ENCODE data around the gene AADACL2.
"Not testable (repeated sequence)": the region's sequence is repeated elsewhere in the genome, so short reads cannot be mapped to it uniquely, and the experiment has no call there.

Gene AADACL2

DNA sequence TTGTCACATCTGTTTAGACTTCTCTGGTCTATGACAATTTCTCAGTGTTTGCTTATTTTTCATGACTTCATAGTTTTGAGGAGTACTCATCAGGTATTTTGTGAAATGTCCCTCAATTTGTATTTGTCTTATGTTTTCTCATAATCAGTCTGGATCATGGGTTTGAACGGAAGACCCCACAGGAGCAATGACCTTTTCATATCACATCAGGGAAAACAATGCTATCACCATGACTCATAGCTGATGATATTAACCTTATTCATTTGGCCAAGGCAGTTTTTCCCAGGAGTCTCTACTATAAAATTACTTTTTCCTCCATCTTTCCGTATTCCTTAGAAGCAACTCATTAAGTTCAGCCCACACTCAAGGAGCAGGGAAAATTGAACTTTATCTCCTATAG is 32.7 kb downstream of the AADACL2 start:
- no peak for DNase-seq (ENCODE audit: low spot score)

DNA sequence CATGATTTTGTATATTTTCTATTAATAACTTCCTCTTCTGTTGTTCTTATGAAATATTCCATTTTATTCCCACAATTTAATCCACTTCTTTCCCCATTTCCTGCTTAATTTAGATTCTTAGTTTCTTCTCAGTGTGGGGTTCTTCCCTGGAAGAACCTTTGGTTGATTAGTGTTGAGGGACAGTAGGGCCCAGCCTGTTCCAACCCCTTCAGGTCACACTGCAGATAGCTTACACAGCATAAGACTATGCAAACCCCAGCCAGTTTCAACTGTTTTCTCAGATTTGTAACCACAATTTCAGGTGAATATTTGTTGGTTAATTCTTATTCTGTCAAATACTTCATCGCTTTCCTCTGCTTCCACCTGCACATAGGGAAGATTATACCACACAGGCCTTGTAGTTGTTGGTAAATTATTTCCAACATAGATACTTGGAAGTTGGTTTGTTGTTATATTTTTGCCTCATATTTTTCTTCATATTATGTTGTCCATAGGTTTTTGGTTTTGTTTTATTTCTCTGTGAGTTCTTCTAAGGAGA is 34.7 kb downstream of the AADACL2 start:
- no peak for DNase-seq (ENCODE audit: low spot score)

DNA sequence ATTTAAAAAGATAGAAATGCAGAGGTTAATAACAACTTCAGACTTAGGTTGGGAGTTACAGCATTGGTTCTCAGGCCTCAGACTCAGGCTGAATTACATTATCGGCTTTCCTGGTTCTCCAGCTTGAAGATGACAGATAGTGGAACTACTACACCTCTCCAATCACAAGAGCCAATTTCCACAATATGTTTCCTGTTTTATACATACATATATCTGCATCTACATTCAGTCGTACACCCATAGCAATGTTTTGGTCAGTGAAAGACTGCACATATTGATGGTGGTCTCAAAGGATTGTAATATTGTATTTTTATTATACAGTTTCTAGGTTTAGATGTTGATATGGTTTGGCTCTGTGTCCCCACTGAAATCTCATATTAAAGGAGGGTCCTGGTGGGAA is 35.4 kb downstream of the AADACL2 start:
- DNase-seq (ENCODE audit: low spot score), result no peak

DNA sequence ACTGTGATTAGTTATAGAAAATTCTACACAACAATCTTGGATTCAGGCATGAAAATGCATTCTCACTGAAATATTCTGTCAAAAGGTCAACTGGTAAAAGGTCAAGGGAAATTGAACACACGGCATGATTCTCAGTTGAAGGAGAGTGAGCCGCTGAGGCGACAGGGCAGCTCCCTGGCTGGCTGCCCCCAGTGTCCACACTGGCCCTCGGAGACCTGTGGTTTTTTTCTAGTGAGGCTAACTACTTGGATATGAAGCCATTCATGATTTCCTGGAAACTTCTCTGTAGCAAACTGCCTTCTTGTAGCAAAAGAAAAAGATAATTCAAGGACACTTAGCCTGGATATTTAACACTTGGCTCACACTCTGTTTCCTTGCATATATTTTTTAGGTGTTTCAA is 37.2 kb downstream of the AADACL2 start:
- DNase-seq (ENCODE audit: low spot score), result peak; percentile 17

DNA sequence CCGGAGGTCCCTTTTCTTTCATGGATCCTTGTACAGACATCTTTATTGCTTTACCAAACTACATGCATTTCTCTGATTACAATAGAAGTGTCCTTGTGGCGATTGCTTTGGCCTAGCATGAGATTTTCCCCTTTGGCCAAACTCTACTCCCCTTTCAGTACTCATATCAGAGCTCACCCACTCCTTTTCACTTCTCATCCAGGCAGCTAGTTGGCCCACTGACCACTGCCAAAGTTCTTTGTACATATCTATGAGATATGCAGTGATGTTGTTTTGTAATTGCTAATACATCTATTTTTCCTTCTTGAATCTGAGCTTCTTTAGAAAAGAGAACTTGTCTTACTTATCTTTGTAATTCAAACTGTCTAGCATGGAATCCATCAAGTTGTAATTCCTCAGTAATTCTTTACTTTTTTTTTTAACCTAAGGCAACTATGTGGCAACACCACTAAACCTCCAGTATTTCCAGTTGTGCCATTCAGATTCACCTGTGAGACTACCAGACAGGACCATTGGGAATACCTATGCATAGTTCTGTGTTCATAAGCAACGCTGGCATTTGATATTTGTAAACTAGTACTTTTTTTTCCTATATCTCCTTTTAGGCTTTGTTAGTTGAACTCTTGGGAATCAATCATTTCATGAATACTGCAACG is 39.2 kb downstream of the AADACL2 start:
- no peak for DNase-seq (ENCODE audit: low spot score)

DNA sequence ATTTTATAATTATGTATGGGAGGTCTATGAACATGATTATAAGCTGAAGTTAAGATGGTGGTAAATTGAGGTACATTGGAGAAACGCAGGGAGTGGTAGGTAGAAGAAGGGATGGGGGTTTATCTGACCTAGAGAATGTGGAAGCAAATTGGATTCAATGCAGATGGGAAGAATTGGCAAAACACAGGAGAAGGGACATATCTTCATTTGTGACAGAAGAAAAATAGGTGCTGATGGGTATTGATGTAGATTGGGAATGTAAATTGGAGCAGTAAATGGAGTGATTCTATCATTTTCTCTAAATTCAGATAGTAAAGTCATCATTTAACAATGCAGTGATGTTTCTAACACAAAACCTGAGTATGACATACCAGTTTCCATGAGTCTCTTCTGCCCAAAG is 40.5 kb downstream of the AADACL2 start:
- no peak for DNase-seq (ENCODE audit: low spot score)

DNA sequence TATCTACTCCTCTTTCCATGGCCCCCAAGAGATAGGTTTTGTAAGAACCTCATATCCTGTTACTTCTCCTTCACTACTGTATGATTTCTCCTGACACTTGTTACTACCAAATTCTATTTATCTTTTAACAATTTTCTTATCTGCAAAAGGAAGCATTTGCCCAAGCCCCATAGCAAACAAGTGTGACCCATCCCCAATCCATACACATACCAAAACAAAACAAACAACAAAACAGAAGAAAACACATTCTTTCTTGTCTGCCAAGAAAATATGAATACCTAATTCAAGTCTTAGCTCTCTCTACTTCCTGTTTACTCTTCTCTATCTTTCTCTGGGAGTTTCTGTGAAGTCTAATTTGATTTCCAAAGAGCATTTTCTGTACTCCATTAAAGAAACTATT is 41.2 kb downstream of the AADACL2 start:
- DNase-seq (ENCODE audit: low spot score), result no peak

DNA sequence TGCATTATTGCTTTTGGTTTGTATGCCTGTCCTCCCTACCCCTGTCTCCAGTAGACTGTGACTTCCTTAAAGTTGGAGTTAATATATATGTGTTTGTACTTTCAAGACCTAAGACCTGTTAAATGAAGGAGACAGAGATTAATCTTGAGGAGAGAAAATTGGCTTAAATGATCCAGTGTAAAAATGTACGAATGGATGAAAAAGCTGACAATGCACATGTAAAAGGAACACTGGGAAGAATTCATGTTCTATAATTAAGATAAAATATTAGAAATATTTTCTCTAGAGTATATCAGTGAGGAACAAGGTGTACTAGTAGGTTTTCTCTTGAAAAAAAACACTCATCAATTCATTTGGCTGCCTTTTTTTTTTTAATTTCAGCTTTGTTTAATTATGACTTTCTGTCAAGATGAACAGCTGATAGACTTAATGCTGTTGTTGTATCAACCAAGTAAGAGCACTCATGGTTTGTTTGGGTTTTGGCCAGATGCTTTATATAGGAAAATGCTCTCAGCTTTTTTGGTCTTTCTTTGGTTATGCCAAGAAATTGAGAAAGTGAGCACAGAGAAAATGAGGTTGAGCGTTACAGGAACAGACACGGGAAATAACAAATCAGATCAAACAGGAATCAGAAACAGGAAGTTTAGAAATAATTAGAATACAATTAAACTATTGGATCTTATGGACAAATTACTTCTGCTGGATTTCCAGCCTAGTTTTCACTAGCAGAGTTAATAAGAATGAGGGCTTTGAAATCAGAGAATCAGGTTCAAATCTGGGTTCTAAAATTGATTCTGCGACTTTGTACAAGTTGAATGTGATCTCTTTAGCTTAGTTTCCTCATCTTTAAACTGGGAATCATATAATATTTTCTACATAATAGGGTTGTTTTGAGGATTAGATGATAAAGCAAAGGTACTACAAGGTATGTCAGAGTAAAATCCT is 41.9 kb downstream of the AADACL2 start:
- DNase-seq (ENCODE audit: low spot score), result no peak

DNA sequence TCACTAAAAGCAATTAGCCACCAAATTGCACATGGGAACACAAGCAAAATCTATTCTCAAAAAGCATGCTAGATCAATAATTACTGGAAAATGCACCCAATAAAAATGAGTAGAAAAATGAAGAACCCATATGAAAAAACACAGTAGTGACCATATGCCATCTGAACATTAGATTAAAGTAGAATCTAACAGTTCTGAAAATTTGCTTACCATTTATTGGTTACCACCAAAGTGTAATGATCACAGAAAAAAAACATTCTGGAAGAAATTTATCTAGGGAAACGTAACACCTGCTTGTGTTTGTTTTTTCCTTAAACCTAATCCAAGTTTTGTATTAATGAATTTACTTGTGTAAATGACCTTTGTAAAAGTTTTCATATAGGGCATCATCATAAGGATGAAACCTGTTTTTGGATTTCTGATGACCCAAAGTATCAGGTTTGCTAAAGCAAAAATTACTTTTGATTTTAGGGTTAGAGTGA is 42.6 kb downstream of the AADACL2 start:
- DNase-seq (ENCODE audit: low spot score), result no peak

DNA sequence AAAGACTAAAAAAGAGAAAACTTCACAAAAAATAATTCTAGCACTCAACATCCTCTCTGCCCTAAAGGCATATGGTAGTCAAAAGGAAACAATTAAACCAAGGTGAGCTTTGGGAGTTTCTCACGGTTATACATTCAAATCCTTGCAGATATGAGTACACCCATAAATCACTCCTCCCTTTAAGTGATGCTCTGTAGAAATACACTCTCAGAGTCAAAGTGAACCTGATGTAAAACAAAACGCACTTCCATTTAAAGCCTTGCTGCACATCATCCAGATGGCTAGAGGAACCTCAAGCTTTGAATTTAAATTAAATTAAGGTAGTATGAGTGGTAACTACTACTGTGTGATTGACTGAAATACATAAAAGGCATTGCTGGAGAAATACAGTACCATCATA is 44.2 kb downstream of the AADACL2 start:
- no peak for DNase-seq (ENCODE audit: low spot score)

DNA sequence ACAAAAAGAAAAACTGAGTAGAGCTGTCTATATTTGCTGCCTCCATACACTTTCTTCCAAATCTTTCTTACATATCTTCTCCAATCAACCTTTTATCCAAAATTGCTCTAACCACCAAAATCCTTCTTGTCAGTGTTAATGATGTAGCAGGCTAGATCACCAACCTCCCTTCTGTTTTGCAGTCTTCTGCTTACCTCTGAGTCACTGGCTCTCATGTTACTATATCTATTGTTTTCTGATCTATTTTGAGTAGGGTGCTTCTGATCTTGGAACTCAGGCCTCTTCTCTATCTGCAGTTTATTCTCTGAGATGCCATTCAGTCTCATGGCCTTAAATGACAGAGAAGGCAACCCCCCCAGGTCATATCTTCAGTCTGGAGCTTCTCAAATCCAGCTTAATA is 53.9 kb downstream of the AADACL2 start:
- no peak for DNase-seq (ENCODE audit: low spot score)

DNA sequence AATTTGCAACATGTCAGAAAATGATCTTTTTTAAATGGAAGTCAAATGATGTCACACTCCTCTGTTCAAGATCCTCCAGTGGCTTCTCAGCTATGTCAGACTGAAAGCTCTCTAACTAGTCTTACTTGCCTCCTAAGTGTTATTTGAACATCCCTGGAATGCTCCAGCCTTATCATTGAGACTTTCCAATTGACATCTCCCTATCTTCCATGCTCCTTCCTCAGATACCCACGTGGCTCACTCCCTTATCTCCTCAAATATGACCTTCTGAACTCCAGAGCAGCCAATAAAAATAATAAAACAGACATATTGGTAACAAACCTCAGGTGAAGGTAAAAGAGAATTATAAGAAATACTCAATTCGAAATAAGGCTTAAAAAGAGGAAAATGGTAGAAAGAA is 54.7 kb downstream of the AADACL2 start:
- no peak for DNase-seq (ENCODE audit: low spot score)

DNA sequence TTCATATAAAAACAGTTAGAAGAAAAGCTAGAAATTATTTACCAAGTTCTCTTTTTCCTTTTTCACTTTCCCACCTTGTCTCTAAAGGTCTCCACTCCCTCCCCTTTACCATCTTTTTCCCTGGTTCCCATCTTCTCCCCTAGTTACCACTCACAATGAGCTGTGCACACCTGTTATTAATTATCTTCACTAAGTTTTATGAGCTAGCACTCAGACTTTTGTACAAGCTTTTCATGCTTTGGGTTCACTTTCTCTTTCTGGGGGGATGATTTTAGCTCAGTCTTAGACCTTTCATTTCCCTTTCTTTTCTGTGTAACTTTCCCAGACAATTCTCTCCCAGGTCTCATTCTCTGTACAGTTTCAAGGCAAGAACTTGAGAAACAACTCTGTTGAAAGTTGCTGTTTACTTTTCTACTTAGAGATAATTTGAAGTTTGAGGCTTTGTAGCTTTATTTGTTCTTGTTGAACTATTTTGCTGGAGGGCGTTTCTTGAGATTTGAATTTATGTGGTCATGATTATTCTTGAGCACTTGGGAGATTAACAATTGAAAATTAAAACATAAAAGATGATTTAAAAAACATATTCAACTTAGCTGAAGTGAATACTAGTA is 56.2 kb downstream of the AADACL2 start:
- no peak for DNase-seq (ENCODE audit: low spot score)

DNA sequence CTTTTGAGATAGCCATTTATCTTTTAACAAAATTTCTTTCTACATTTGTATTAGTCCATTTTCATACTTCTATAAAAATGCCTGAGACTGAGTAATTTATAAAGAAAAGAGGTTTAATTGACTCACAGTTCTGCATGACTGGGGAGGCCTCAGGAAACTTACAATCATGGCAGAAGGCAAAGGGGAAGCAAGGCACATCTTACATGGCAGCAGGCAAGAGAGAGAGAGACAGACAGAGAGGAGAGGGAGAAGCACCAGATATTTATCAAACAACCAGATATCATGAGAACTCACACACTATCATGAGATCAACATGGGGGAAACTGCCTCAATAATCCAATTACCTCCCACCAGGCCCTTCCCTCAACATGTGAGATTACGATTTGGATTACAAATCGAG is 57.0 kb downstream of the AADACL2 start:
- not testable (repeated sequence) for DNase-seq (ENCODE audit: low spot score)

DNA sequence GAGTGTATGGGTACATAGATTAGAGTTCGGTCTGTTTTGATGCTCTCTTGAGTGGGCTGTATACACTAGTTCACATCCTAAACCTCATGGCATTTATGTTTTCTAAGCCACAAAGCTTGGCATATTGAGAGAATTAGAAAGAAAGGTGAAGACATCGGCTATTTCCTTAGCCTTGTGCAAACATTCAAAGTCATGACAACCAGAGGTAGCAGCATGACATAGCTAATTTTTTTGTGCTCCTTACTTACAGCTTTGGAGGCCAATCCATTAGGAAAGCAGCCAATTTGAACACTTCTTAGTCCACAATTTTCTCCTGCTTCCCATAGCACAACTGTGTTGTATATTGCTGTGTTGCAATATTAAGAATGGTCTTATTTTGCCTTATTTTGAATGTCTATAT is 58.7 kb downstream of the AADACL2 start:
- no peak for DNase-seq (ENCODE audit: low spot score)

DNA sequence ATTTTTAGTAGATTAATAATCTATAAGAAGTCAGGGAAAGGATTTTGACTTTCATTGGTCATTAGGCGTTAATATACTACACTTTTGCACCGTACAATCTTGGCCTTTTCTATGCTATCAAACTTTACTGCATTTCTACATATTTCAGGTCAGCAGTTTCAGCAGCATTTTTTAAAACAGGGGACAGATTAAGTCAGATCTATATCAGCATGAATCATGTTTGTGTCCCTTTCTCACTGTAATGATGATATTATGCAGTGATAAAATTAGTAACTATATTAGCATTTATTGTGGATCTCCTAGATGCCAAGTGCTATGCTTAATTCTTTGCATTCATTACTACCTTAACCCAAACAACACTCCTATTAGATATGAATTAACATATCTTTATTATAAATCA is 59.9 kb downstream of the AADACL2 start:
- no peak for DNase-seq (ENCODE audit: low spot score)

DNA sequence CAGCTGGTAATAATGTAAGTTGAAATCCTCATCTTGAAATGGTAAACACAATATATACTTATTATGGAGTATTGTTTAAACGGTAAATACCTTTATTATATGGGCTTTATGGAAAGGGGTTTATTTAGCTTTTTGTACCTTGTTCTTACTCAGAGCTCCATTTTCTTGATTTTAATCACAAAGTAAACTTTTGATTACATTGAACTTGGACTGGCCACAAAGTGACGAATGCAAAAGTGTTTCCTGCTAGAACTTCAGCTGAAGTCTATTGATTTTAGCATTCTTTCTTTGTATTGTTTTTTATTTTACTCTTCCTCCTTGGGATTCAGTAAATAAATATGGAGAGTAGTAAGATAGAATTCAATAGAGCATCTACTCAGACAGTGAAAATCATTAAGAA is 60.4 kb downstream of the AADACL2 start:
- no peak for DNase-seq (ENCODE audit: low spot score)

DNA sequence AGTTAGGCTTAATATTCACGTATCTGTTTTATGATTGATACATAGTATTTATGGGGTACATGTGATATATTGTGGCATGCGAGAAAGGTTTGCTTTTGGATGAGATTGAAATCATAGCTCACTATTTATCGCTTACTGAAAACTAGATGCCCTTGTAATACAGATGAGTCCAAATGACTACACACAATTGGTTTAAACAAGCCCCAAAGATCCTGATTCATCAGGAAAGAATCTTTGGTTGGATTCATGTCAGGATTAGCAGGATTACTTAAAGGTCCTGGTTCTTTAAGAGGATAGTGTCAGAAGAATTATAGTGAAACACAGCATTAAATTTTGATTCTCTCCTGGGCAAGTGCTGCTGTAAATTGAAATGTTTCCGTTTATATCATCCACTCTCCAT is 61.5 kb downstream of the AADACL2 start:
- DNase-seq (ENCODE audit: low spot score), result no peak

DNA sequence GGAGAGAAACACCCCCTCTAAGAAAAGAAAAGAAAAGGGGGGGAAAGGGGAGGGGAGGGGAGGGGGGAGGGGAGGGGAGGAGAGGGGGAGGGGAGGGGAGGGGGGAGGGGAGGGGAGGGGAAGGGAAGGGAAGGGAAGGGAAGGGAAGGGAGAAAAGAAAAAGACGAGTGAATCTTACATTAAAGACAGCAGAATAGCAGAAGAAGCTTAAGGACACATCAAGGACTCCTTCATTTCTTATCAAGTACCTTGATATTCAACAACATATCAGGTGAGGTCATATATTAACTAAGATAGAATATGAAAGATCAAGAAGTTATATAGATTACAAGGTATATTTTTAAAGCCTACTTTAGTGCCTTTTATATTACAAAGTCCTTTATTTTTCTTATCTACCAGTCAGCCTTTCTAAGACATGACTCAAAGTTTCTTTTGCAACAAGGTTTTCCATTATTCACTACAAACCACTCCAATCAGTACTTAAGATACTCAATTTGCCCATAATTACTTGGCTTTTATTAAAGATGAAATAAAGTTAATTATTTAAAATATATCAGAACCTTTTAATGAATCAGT is 62.5 kb downstream of the AADACL2 start:
- DNase-seq (ENCODE audit: low spot score), result no peak

DNA sequence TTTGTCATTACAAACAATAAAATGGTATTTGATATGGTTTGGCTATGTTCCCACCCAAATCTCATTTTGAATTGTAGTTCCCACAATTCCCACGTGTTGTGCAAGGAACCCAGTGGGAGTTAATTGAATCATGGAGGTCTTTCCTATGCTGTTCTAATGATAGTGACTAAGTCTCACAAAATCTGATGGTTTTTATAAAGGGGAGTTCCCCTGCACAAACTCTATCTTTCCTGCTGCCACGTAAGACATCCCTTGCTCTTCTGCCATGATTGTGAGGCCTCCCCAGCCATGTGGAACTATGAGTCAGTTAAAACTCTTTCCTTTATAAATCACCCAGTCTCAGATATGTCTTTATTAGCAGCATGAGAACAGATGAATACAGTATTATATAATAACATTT is 64.7 kb downstream of the AADACL2 start:
- no peak for DNase-seq (ENCODE audit: low spot score)

DNA sequence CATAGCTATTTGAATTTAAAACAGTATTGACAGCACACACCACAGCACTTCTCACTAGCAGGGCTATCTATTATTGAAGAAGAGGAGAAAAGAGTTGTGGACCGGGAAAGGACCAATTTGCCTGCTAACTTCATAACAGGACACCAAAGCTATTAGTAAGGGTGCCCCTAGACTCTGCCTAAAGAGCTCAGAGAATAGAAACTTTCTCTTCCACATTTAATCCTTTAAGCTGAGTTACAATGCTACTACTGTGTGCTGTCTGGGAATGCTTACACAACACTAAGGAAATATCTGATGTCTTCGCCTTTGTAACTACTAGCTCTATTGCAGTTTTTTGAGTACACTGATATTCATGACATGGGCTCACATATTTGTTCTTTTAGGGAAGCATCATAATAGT is 66.7 kb downstream of the AADACL2 start:
- no peak for DNase-seq (ENCODE audit: low spot score)

DNA sequence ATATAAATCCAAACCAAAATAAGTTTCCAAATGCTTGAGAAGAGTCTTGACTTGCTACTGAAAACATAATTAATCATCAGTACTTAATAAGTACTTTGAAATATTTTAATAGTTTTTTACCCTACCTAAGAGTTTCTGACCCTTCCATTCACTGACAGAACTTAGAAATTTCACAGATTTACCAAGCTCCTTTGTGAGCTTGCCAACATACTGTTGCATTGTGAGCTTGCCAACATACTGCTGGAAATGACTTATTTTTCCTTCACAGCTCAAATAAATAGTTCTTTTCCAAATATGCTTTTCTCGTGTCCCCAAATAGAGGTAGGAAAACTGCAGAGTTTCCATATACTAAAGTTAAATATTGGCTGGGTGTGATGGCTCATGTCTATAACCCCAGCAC is 70.5 kb downstream of the AADACL2 start:
- DNase-seq (ENCODE audit: low spot score), result no peak
